Measurements from ENCODE around the gene DCX.
A peak's percentile ranks its signal among the peaks of the same experiment; 100 is the strongest.

The DCX gene

GRCh38 chrX:111411983-111412382, at the start of gene DCX:
Gene DCX, minus strand, starts transcription at chrX:111412192. Its CDS starts 1,794 bp downstream, at chrX:111410398.
- FAIRE-seq (no peak), DNase-seq (ENCODE audit: insufficient read length, low spot score) (no peak)

DNA sequence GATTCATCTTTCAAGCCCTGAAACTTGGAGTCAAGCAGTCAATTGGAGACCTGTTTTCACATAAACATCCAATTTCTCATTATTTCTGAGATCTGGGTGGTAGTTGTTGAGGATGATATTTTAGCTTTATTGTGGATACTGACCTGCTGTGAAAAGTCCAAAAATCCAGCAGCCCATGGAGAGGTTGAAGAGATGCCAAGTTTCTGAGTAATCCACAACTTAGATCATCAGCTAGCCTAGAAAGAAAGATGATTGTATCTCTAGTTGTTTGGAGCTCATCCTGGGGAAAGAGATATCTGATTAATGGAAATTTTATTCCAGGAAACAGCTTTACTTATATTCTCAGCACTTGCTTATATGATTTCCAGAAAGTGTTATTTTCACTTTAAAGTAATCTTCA, 48.6 kb upstream of the DCX start:
- no peak for DNase-seq (ENCODE audit: insufficient read length, low spot score)
- FAIRE-seq = no peak

- no peak for DNase-seq (ENCODE audit: insufficient read length, low spot score)
- FAIRE-seq = no peak
These were observed 35.3 kb upstream of the DCX start for GRCh38 chrX:111447298-111447697.

GRCh38 chrX:111445485-111445884, 33.5 kb upstream of the DCX start:
- FAIRE-seq (peak; percentile 95), DNase-seq (ENCODE audit: insufficient read length, low spot score) (no peak)

GRCh38 chrX:111444881-111445280, 32.9 kb upstream of the DCX start:
- no peak for FAIRE-seq
- DNase-seq (ENCODE audit: insufficient read length, low spot score) = no peak

DNA sequence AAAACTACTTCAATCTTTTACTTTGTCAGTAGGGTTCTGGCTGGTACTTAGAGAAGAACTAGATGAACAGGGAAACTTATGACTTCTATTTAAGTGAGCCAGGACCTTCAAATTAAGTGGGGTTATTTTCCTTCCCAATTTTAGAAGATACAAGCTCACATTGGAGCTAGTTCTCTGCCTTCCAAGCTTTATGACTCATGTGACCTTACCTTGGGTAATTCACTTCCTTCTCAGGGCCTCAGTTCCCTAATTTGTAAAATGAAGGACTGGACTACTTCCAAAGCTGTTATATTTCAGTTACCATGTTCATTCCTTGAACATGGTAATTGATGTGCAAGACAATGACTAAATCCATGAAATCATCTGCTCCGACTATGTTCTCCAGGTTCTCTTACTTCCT, 32.0 kb upstream of the DCX start:
- FAIRE-seq (peak; percentile 39), DNase-seq (ENCODE audit: insufficient read length, low spot score) (no peak)

GRCh38 chrX:111442791-111443190, 30.8 kb upstream of the DCX start:
- DNase-seq (ENCODE audit: insufficient read length, low spot score) = no peak
- no peak for FAIRE-seq

GRCh38 chrX:111435469-111435868, 23.5 kb upstream of the DCX start:
- no peak for FAIRE-seq
- DNase-seq (ENCODE audit: insufficient read length, low spot score) = no peak

GRCh38 chrX:111431001-111431400, 19.0 kb upstream of the DCX start:
- FAIRE-seq = no peak
- no peak for DNase-seq (ENCODE audit: insufficient read length, low spot score)

- FAIRE-seq (no peak), DNase-seq (ENCODE audit: insufficient read length, low spot score) (no peak)
These were observed 435 bp downstream of the DCX start for GRCh38 chrX:111411557-111411956.

- FAIRE-seq (no peak), DNase-seq (ENCODE audit: insufficient read length, low spot score) (no peak)
These were observed 1.4 kb downstream of the DCX start for GRCh38 chrX:111410590-111411078.

DNA sequence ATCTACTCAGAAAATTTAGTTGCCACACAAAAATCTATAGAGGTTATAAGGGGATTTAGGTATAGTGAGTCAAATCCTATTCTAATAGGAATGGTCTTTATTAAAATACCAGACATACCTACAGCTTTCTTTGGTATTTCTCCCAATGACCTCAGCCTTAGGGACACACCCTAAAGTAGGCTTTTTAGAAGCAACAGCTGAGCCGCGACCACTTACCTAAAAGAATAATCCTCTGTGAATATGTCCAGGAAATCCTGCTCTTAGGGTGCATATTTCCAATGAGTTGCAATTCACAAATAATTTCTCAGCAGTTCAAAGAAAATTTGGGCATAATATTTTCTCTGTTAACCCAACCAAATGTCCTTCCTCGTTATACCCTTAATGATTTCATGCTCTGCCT, 2.7 kb downstream of the DCX start:
- DNase-seq (ENCODE audit: insufficient read length, low spot score) (no peak), FAIRE-seq (no peak)

DNA sequence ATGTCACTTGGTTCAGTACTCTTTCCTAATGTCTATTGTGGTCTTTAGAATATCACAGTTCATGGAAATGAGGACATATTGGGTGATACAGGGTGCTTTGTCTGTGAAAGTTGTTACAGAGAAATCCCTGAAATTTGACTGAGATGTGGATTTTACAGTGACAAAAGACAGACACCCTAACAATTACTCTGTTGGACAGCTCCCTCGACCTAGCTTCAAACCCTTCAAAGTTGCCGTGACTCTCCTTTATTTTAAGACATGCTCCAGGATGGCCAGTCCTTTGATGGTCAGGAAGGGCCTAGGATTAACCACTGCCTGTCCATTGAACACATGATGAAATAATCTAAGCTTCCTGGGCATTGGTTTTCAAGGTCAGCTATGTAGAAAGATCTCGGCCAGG, 4.0 kb downstream of the DCX start:
- FAIRE-seq = no peak
- no peak for DNase-seq (ENCODE audit: insufficient read length, low spot score)

DNA sequence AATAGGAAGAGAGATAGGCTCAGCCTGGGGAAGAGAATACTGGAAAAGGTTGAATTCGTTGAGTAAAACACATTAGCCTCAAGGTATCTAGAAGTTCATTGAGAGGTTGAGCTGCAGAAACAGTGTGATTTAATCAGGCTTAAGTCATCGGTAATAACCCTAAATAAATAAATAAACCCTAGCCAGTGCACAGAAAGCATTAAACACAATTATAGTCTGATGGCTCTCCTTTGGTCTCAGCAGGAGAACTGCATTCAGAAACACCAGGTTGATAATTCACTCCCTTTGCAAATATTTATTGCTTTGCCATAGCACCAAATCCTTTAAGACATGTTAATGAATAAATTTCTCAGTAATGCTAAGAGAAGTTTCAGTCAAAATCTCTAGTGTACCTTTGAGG, 9.6 kb downstream of the DCX start:
- FAIRE-seq (no peak), DNase-seq (ENCODE audit: insufficient read length, low spot score) (no peak)

- DNase-seq (ENCODE audit: insufficient read length, low spot score) = no peak
- FAIRE-seq = no peak
These were observed 16.8 kb downstream of the DCX start for GRCh38 chrX:111395149-111395548.

GRCh38 chrX:111394569-111394968, 17.4 kb downstream of the DCX start:
- DNase-seq (ENCODE audit: insufficient read length, low spot score) (no peak), FAIRE-seq (no peak)

GRCh38 chrX:111387470-111388070, 24.4 kb downstream of the DCX start:
- DNase-seq (ENCODE audit: insufficient read length, low spot score) = no peak
- FAIRE-seq = no peak

DNA sequence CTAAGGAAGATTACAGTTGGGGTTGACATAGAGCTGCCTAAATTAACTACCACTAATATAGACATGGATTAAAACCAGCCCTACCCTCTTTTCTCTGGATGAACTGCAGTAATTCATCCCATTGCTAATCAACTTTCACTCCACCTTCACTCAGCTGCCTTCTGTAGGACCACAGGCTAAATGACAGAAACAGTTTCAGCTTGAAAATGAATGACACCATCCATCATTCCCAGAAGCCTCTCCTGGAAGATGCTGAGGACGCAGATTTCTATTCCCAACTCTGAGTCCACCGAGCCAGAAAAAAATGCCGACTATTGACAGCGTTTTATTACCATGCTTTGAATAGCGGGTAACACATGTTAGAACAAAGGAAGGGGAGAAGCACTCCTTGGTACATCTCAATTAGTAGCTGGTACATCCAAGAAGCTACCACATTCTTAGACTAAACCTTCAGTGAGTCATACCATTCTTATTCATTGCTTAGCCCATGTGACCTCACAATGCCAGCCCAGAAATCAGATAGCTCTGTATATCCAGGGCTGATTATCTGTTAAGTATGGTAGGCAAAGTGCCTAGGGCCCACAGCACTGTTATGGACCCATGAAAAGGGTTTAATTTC, 25.3 kb downstream of the DCX start:
- DNase-seq (ENCODE audit: insufficient read length, low spot score) (no peak), FAIRE-seq (no peak)

DNA sequence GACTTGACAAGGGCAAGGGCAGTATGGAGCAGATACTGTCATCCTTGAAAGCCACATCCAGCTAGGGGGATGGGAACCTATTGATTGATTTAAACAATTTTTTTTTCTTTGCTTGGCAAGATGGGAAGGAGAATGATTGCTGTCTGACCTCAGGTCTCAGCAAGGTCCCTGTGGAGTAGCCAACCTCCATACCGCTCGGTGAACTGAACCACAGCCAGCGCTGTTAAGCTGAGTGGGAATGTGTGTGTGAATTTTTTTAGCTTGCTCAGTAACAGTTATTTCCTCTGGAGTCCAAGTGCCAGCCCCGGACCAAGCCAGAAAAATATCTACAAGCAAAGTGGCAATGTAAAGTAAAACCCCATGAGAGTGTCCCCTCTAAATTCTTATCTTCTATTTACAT, 25.9 kb downstream of the DCX start:
- no peak for DNase-seq (ENCODE audit: insufficient read length, low spot score)
- FAIRE-seq = no peak

- FAIRE-seq = no peak
- no peak for DNase-seq (ENCODE audit: insufficient read length, low spot score)
These were observed 29.7 kb downstream of the DCX start for GRCh38 chrX:111382277-111382676.

GRCh38 chrX:111376897-111377578, 35.0 kb downstream of the DCX start:
- FAIRE-seq (no peak), DNase-seq (ENCODE audit: insufficient read length, low spot score) (no peak)

DNA sequence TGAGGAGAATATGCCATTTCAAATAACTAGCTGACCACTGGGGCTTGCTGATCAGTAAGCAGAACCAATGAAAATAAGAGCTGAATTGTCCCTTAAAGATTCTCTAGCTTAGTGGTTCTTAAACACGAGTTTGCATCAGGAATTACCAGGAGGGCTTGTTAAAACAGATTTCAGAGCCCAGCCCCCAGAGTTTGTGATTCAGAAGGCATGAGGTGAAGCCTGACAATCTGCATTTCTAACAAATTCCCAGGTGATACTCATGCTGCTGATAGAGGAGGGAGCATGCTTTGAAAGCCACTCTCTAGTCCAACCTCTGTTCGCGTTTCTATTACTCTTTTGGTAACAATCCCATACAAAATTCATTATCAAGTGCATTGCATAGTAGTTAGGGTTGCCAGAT, 35.5 kb downstream of the DCX start:
- DNase-seq (ENCODE audit: insufficient read length, low spot score) = no peak
- FAIRE-seq = no peak

Measured in GM19239 (cell line).